ENCODE results near the gene AP4E1.

- TF ChIP-seq ZNF384 (IDR thresholded peaks at IDR 0.05) (no peak), FOXM1 (IDR thresholded peaks at IDR 0.05; ENCODE audit: borderline replicate concordance) (no peak)
Observed at GRCh38 chr15:50886611-50887345, 21.7 kb upstream of the AP4E1 start.
